Adrenal gland (tissue), 5 donors: ENCODE data around the gene TMED10.

Experiments
- CTCF ChIP-seq, 6 experiments: fragments of 450-650 bp in 4 of 6; fragments of 200-600 bp in 2 of 6; sonication (generic) in 1 of 6; IDR thresholded peaks; 1 replicate in 5 of 6; 2 replicates in 1 of 6; pipeline versions ENCODE4 v1.5.1 to v1.8.0; 2016 to 2021; ENCODE audit warnings: antibody characterized with exemption in 6 of 6, mild to moderate bottlenecking in 2 of 6, moderate library complexity in 1 of 6
- POLR2A ChIP-seq, 2 donors: fragments of 450-650 bp; IDR thresholded peaks; one replicate each; pipeline ENCODE4 v1.6.1; 2017; ENCODE audit warnings: antibody characterized with exemption in 2 of 2, mild to moderate bottlenecking in 2 of 2, moderate library complexity in 1 of 2
- donor health status: DM: no; HTN: no; CAD: no.

- TF ChIP-seq POLR2A (IDR thresholded peaks at IDR 0.05) (no peak), CTCF (IDR thresholded peaks at IDR 0.05) (no peak)
Measured at GRCh38 chr14:75090353-75090752, 86.1 kb downstream of the TMED10 start.
